ENCODE data around the gene CPNE9.

DNA sequence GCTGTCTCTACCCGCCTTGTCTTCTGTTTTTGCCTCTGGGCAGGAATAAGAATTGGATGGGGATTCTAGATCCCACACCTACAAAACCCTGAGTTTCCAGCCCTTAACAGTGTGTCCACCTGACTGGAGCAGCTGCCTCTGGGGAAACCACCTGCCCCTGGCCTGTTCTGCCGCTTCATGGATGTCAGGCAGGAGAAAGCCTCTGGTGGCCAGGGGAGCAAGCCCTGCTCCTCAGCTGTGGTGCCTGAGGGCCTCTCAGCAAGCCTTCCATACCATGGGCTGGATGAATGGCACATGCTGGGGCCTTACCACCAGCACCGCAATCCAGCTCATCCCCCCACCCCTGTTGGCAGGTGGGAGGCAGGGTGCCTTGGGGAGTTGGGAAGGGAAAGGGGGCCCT is 5.3 kb upstream of the CPNE9 start:
- no peak for TF ChIP-seq EZH2 (IDR thresholded peaks at IDR 0.05; ENCODE audit: borderline replicate concordance)
- TF ChIP-seq, protein P1, sequence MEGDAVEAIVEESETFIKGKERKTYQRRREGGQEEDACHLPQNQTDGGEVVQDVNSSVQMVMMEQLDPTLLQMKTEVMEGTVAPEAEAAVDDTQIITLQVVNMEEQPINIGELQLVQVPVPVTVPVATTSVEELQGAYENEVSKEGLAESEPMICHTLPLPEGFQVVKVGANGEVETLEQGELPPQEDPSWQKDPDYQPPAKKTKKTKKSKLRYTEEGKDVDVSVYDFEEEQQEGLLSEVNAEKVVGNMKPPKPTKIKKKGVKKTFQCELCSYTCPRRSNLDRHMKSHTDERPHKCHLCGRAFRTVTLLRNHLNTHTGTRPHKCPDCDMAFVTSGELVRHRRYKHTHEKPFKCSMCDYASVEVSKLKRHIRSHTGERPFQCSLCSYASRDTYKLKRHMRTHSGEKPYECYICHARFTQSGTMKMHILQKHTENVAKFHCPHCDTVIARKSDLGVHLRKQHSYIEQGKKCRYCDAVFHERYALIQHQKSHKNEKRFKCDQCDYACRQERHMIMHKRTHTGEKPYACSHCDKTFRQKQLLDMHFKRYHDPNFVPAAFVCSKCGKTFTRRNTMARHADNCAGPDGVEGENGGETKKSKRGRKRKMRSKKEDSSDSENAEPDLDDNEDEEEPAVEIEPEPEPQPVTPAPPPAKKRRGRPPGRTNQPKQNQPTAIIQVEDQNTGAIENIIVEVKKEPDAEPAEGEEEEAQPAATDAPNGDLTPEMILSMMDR (IDR thresholded peaks at IDR 0.05; ENCODE audit: poor library complexity): no peak

All from hepatocyte (in vitro differentiated cells).